HL-60 (cell line): Measurements from ENCODE around the gene SLC9C1.

Experiments used
- DNase-seq, 2 experiments: peaks; one replicate each; pipeline ENCODE4 v3.0.0-alpha.2; 2010 to 2020; ENCODE audit warnings: low read depth in 1 of 2, low spot score in 1 of 2
- H3K27ac ChIP-seq: fragments of 250-450 bp; sonication (Bioruptor Pico); replicated peaks from 2 replicates; pipeline ENCODE4 v1.5.1; 2020; ENCODE audit warnings: mild to moderate bottlenecking, moderate library complexity
- H3K27me3 ChIP-seq: fragments of 250-450 bp; sonication (Bioruptor Pico); 2 replicates; pipeline ENCODE4 v1.5.1; 2021; ENCODE audit warnings: mild to moderate bottlenecking, moderate library complexity; ENCODE audit not compliant: insufficient read depth, poor library complexity, severe bottlenecking
- H3K4me3 ChIP-seq: replicated peaks from 2 replicates; pipeline ENCODE4 v1.5.1; 2011; ENCODE audit warnings: mild to moderate bottlenecking, control low read depth, low read length; ENCODE audit not compliant: insufficient read depth
- GABPA ChIP-seq: IDR thresholded peaks from 2 replicates; pipeline ENCODE4 v1.6.1; 2012; ENCODE audit warnings: low read depth
- POLR2AphosphoS5 ChIP-seq: IDR thresholded peaks from 2 replicates; pipeline ENCODE4 v1.6.1; 2012; ENCODE audit warnings: low read depth
- SPI1 ChIP-seq: IDR thresholded peaks from 2 replicates; pipeline ENCODE4 v1.6.1; 2012; ENCODE audit warnings: low read depth, mild to moderate bottlenecking, borderline replicate concordance
- TF ChIP-seq, protein P1 (sequence below): IDR thresholded peaks from 2 replicates; pipeline ENCODE4 v1.6.1; 2012; ENCODE audit warnings: low read depth; ENCODE audit not compliant: insufficient replicate concordance
- TF ChIP-seq, protein P2 (sequence below): IDR thresholded peaks from one replicate; pipeline ENCODE4 v1.5.1; 2011; ENCODE audit warnings: low read length, control low read depth, inconsistent platforms; ENCODE audit not compliant: insufficient read depth

The SLC9C1 gene

DNA sequence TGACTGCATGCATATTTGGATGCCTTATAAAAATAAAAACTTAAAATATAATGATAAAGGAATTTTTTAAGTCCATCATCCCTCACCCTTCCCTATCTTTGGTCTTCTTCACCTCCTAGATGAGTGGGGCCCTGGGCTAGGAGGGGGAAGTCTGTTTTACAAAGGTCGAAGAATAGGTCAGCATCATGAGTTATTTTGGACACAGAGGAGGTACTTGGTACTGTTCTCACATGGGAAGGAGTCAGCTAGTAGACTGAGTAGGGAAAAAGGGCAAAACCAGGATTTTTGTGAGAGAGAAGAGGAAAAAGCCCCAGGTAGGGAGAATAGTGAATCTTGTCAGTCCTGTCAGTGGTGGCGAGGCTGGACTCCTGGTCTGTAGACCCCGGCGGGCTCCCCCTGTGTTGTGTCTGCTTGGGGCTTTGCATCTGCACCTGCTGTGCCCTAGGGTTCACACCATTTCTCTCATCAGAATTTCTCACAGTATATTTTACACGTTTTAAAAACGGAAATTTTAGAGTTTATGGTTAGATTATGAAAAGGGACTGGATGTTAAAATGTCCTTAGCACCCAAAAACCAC lies 178.1 kb downstream of the SLC9C1 start:
- DNase-seq = no peak
- TF ChIP-seq, protein P1, sequence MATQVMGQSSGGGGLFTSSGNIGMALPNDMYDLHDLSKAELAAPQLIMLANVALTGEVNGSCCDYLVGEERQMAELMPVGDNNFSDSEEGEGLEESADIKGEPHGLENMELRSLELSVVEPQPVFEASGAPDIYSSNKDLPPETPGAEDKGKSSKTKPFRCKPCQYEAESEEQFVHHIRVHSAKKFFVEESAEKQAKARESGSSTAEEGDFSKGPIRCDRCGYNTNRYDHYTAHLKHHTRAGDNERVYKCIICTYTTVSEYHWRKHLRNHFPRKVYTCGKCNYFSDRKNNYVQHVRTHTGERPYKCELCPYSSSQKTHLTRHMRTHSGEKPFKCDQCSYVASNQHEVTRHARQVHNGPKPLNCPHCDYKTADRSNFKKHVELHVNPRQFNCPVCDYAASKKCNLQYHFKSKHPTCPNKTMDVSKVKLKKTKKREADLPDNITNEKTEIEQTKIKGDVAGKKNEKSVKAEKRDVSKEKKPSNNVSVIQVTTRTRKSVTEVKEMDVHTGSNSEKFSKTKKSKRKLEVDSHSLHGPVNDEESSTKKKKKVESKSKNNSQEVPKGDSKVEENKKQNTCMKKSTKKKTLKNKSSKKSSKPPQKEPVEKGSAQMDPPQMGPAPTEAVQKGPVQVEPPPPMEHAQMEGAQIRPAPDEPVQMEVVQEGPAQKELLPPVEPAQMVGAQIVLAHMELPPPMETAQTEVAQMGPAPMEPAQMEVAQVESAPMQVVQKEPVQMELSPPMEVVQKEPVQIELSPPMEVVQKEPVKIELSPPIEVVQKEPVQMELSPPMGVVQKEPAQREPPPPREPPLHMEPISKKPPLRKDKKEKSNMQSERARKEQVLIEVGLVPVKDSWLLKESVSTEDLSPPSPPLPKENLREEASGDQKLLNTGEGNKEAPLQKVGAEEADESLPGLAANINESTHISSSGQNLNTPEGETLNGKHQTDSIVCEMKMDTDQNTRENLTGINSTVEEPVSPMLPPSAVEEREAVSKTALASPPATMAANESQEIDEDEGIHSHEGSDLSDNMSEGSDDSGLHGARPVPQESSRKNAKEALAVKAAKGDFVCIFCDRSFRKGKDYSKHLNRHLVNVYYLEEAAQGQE = no peak
- TF ChIP-seq, protein P2, sequence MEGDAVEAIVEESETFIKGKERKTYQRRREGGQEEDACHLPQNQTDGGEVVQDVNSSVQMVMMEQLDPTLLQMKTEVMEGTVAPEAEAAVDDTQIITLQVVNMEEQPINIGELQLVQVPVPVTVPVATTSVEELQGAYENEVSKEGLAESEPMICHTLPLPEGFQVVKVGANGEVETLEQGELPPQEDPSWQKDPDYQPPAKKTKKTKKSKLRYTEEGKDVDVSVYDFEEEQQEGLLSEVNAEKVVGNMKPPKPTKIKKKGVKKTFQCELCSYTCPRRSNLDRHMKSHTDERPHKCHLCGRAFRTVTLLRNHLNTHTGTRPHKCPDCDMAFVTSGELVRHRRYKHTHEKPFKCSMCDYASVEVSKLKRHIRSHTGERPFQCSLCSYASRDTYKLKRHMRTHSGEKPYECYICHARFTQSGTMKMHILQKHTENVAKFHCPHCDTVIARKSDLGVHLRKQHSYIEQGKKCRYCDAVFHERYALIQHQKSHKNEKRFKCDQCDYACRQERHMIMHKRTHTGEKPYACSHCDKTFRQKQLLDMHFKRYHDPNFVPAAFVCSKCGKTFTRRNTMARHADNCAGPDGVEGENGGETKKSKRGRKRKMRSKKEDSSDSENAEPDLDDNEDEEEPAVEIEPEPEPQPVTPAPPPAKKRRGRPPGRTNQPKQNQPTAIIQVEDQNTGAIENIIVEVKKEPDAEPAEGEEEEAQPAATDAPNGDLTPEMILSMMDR = no peak
- TF ChIP-seq GABPA = no peak
- no peak for TF ChIP-seq SPI1
- TF ChIP-seq POLR2AphosphoS5 = no peak
- Histone ChIP-seq H3K27ac (no peak overlapping the region), H3K4me3 (no peak overlapping the region), H3K27me3 (no peaks in the 10 kb centered on the region)

DNA sequence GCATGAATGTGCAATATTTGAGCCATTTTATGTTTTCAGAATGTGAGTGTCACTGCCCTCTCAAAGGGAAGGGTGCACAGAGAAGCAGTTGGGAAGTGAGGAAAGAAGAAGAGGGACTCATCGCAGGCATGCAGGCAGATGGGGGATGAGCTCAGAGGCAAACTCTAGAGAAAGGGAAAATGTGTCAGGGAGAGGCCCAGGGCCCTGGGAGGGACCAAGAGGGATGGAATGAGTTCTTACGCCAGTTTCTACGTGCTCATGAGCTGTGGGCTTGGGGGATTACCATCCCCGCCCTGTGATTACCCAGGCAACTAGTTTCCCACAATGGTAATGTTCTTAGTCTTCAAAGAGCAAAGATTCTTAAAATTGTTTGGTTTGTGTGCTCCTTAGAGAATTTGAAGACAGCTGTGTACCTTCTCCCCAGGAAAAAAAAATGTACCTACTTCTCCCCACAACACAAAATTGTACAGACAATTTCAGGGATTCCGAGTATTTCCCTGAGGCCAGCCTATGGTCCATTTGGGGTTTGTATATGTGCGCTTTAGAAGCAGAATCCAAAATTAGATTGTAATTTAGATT lies 178.8 kb downstream of the SLC9C1 start:
- no peak for TF ChIP-seq POLR2AphosphoS5
- TF ChIP-seq, protein P1 = no peak
- no peak for TF ChIP-seq GABPA
- TF ChIP-seq, protein P2 = no peak
- TF ChIP-seq SPI1 = no peak
- DNase-seq = no peak
- no peak overlapping the region for H3K27ac ChIP-seq
- H3K4me3 ChIP-seq = no peak overlapping the region
- H3K27me3 ChIP-seq = no peaks in the 10 kb centered on the region

GRCh38 chr3:112114576-112115160 lies 179.3 kb downstream of the SLC9C1 start:
- DNase-seq = no peak
- TF ChIP-seq, protein P2 = no peak
- TF ChIP-seq SPI1 (no peak), POLR2AphosphoS5 (no peak), GABPA (no peak)
- TF ChIP-seq, protein P1 = no peak
- H3K4me3 ChIP-seq = no peak overlapping the region

More at GRCh38 chr3:112114576-112115160, 179.3 kb downstream of the SLC9C1 start:
- H3K27ac ChIP-seq = no peak overlapping the region
- no peaks in the 10 kb centered on the region for H3K27me3 ChIP-seq
